ENCODE results near the gene GCNT3. TPM values are rescaled to one million over a fixed set of nuclear protein-coding genes. Genes with fewer than 3 reads are reported as not detected.

The GCNT3 gene
- total RNA-seq, 1 donor: 0.72 TPM

DNA sequence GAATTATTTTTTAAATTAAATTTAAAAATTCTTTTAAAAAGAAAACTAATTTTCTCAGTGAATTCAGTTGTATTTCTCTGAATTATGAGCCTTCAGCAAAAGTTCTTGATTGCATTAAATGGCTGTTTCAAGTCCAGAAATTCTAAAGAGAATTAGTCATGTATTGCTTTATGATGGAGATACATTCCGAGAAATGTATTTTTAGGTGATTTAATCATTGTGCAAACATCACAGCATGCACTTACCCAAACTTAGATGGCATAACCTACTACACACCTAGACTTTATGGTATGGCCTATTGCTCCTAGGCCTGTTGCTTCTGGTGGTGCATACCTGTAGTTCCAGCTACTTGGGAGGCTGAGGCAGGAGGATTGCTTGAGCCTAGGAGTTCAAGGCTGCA, 44.3 kb upstream of the GCNT3 start:
- no peaks in the 10 kb centered on the region for H4K20me1 ChIP-seq (ENCODE audit: insufficient read depth, low read length)
- H3K79me2 ChIP-seq (ENCODE audit: insufficient read depth, low read length): no peaks in the 10 kb centered on the region
- peaks cover 4% of the 10 kb centered on the region for H3K4me1 ChIP-seq (ENCODE audit: insufficient read depth, low read length)
- H3K36me3 ChIP-seq (ENCODE audit: insufficient read depth, low read length): no peaks in the 10 kb centered on the region
- no peaks in the 10 kb centered on the region for H3K27me3 ChIP-seq (ENCODE audit: insufficient read depth, low read length)
- TF ChIP-seq, protein P1, sequence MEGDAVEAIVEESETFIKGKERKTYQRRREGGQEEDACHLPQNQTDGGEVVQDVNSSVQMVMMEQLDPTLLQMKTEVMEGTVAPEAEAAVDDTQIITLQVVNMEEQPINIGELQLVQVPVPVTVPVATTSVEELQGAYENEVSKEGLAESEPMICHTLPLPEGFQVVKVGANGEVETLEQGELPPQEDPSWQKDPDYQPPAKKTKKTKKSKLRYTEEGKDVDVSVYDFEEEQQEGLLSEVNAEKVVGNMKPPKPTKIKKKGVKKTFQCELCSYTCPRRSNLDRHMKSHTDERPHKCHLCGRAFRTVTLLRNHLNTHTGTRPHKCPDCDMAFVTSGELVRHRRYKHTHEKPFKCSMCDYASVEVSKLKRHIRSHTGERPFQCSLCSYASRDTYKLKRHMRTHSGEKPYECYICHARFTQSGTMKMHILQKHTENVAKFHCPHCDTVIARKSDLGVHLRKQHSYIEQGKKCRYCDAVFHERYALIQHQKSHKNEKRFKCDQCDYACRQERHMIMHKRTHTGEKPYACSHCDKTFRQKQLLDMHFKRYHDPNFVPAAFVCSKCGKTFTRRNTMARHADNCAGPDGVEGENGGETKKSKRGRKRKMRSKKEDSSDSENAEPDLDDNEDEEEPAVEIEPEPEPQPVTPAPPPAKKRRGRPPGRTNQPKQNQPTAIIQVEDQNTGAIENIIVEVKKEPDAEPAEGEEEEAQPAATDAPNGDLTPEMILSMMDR (IDR thresholded peaks at IDR 0.05; ENCODE audit: extremely low read depth, low read depth, low read length): no peak
- peak; percentile 22 for DNase-seq (ENCODE audit: insufficient read length, low spot score, missing footprints)
- no peak overlapping the region for H3K27ac ChIP-seq (ENCODE audit: low read depth, low read length)
- no peak overlapping the region for H2AFZ ChIP-seq (ENCODE audit: low read length)
- H3K9me3 ChIP-seq (ENCODE audit: low read depth, low read length): no peaks in the 10 kb centered on the region
- H3K4me3 ChIP-seq (ENCODE audit: insufficient read depth, low read length): no peak overlapping the region
- no peak overlapping the region for H3K4me2 ChIP-seq (ENCODE audit: insufficient read depth, low read length)

DNA sequence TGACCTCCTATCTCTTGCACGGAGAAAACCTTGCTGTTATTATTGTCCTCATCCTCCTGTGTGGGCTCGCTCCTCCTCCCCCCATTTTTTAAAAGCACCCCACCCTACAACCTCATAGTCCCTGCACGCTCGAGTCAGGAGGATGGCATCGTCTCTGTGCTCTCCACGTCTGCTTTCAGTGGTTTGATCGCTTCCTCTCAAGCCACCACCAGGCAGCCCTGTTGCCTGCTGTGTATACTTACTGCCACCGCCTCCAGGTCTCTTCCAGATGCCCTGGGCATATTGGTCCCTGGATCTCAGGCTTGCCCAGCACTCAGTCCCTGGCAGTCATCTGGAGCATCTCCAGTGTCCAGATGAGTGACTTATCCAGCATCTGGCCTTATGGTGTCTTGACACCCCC, 42.1 kb upstream of the GCNT3 start:
- TF ChIP-seq, protein P1 (IDR thresholded peaks at IDR 0.05; ENCODE audit: extremely low read depth, low read depth, low read length): no peak
- Histone ChIP-seq H3K9me3 (ENCODE audit: low read depth, low read length) (no peaks in the 10 kb centered on the region), H3K79me2 (ENCODE audit: insufficient read depth, low read length) (no peaks in the 10 kb centered on the region), H4K20me1 (ENCODE audit: insufficient read depth, low read length) (no peaks in the 10 kb centered on the region), H3K36me3 (ENCODE audit: insufficient read depth, low read length) (no peaks in the 10 kb centered on the region), H3K4me2 (ENCODE audit: insufficient read depth, low read length) (no peak overlapping the region), H3K4me1 (ENCODE audit: insufficient read depth, low read length) (peaks cover 4% of the 10 kb centered on the region), H3K27me3 (ENCODE audit: insufficient read depth, low read length) (no peaks in the 10 kb centered on the region), H2AFZ (ENCODE audit: low read length) (no peak overlapping the region), H3K4me3 (ENCODE audit: insufficient read depth, low read length) (no peak overlapping the region), H3K27ac (ENCODE audit: low read depth, low read length) (no peak overlapping the region)
- DNase-seq (ENCODE audit: insufficient read length, low spot score, missing footprints): no peak

DNA sequence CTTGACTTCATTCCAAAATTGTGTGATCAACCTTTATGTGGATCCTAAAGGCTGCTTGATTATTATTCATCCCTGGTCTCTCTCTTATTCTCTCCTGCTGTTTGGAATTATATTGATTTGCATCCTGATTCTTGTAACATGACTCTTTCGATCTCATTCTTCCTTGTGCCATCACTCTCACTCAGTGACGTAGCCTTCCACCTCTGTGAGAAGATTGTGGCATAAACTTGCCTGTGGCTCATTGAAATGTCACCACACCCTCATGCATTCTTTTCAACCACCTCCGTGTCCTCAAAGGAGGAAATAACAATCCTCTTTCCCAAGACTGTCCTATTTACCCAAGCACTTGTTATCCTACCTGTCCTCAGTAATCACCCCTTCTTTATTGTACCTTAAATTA, 41.3 kb upstream of the GCNT3 start:
- Histone ChIP-seq H2AFZ (ENCODE audit: low read length) (no peak overlapping the region), H3K79me2 (ENCODE audit: insufficient read depth, low read length) (no peaks in the 10 kb centered on the region), H3K9me3 (ENCODE audit: low read depth, low read length) (no peaks in the 10 kb centered on the region), H3K27ac (ENCODE audit: low read depth, low read length) (no peak overlapping the region), H3K4me3 (ENCODE audit: insufficient read depth, low read length) (no peak overlapping the region), H3K27me3 (ENCODE audit: insufficient read depth, low read length) (no peaks in the 10 kb centered on the region), H3K4me2 (ENCODE audit: insufficient read depth, low read length) (no peak overlapping the region), H3K4me1 (ENCODE audit: insufficient read depth, low read length) (peaks cover 4% of the 10 kb centered on the region), H3K36me3 (ENCODE audit: insufficient read depth, low read length) (no peaks in the 10 kb centered on the region), H4K20me1 (ENCODE audit: insufficient read depth, low read length) (no peaks in the 10 kb centered on the region)
- TF ChIP-seq, protein P1 (IDR thresholded peaks at IDR 0.05; ENCODE audit: extremely low read depth, low read depth, low read length): no peak
- DNase-seq (ENCODE audit: insufficient read length, low spot score, missing footprints): no peak

DNA sequence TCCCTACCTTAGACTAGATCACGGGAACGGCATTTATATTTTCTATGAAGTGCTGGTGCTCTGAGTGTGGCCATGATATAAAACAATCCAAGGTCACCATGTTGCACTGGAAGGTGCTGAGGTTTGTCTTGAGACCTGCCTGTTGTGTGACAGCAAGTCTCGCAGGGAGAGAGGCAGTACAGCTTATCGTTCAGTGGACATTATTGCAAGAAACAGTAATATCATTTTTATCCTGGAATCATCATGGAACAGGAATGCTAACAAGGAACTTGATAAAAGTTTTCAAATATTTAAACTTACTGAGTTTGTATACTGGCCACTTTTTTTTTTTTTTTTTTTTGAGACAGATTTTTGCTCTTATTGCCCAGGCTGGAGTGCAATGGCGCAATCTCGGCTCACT, 40.0 kb upstream of the GCNT3 start:
- H3K36me3 ChIP-seq (ENCODE audit: insufficient read depth, low read length): no peaks in the 10 kb centered on the region
- no peak overlapping the region for H3K27ac ChIP-seq (ENCODE audit: low read depth, low read length)
- H3K79me2 ChIP-seq (ENCODE audit: insufficient read depth, low read length): no peaks in the 10 kb centered on the region
- H3K4me3 ChIP-seq (ENCODE audit: insufficient read depth, low read length): no peak overlapping the region
- no peak for DNase-seq (ENCODE audit: insufficient read length, low spot score, missing footprints)
- peaks cover 4% of the 10 kb centered on the region for H3K4me1 ChIP-seq (ENCODE audit: insufficient read depth, low read length)
- H3K27me3 ChIP-seq (ENCODE audit: insufficient read depth, low read length): no peaks in the 10 kb centered on the region
- TF ChIP-seq, protein P1 (IDR thresholded peaks at IDR 0.05; ENCODE audit: extremely low read depth, low read depth, low read length): no peak
- no peaks in the 10 kb centered on the region for H4K20me1 ChIP-seq (ENCODE audit: insufficient read depth, low read length)
- H3K4me2 ChIP-seq (ENCODE audit: insufficient read depth, low read length): no peak overlapping the region
- no peaks in the 10 kb centered on the region for H3K9me3 ChIP-seq (ENCODE audit: low read depth, low read length)
- H2AFZ ChIP-seq (ENCODE audit: low read length): no peak overlapping the region
